GM18951 (cell line): ENCODE data around the gene CCNYL1.
"Not testable (repeated sequence)": the region's sequence is repeated elsewhere in the genome, so short reads cannot be mapped to it uniquely, and the experiment has no call there.

ENCODE experiments used
- POLR2A ChIP-seq: IDR thresholded peaks from 4 replicates; pipeline ENCODE4 v1.6.1; 2011; ENCODE audit warnings: mild to moderate bottlenecking; ENCODE audit not compliant: insufficient read length, insufficient read depth; ENCODE audit errors: extremely low read depth
- in situ Hi-C: fragments of 300-500 bp; cut with MboI; formaldehyde crosslinking; loops from one replicate; pipeline ENCODE4 v1.12.0; 2022; ENCODE audit warnings: low sequenced_read_pairs, mixed read lengths, inconsistent platforms; ENCODE audit not compliant: unreplicated experiment

The CCNYL1 gene

DNA sequence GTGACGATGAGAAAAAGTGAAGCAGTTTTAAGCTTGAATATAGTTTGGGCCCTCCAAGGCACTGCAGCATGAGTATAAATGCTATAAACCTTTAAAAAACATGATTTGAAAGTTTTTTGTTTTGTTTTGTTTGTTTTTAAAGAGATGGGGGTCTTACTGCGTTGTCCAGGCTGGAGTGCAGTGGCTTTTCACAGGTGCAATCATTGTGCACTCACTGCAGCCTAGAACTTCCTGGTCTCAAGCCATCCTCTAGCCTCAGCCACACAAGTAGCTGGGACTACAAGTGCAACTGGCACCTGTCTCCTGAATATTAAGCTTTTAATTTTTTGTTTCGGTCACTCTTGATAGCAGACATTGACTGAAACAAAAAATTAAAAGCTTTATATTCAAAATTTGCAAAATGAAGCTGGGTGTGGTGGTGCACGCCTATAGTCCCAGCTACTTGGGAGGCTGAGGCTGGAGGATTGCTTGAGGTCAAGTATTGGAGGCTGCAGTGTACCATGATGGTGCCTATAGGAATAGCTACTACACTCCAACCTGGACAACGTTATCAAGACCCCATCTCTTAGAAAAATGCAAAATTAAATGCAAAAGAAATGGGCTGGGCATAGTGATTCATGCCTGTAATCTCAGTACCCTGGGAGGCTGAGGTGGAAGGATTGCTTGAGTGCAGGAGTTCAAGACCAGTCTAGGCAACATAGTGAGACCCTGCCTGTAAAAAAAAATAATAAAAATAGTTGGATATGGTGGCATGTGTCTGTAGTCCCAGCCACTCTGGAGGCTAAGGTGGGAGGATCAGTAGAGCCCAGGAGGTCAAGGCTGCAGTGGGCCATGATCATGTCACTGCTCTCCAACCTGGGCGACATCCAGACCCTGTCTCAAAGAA is 43.3 kb downstream of the CCNYL1 start:
- no peak for TF ChIP-seq POLR2A
- in situ Hi-C loops: no loop called here

- in situ Hi-C loops: no loop called here
- TF ChIP-seq POLR2A: no peak
Measured at GRCh38 chr2:207758025-207758424, 46.6 kb downstream of the CCNYL1 start.

- TF ChIP-seq POLR2A: no peak
- in situ Hi-C loops: no loop called here
Measured at GRCh38 chr2:207759890-207760289, 48.5 kb downstream of the CCNYL1 start.

DNA sequence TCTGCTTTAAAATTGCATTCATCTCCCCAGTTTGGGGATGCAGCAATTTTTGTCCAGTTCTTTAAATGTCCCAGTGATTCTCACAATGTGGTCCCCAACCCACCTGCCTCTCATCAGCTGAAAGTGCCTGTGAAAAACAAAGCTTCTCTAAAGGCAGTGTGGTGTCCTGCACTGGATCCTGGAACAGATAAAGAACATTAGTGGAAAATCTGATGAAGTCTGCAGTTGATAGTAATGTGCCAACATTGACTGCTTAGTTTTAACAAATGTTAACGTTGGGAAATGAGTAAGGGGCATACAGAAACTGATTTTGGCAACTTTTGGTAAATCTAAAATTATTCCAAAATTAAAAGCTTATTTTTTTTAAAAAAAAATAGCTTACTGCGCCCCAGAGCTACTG is 49.0 kb downstream of the CCNYL1 start:
- no peak for TF ChIP-seq POLR2A
- in situ Hi-C loops: no loop called here

- in situ Hi-C loops: not testable (repeated sequence)
Measured at GRCh38 chr2:207761426-207761825, 50.0 kb downstream of the CCNYL1 start.

- in situ Hi-C loops: no loop called here
- no peak for TF ChIP-seq POLR2A
Measured at GRCh38 chr2:207762146-207762545, 50.7 kb downstream of the CCNYL1 start.

GRCh38 chr2:207763303-207763917 is 52.0 kb downstream of the CCNYL1 start:
- in situ Hi-C loops: no loop called here
- TF ChIP-seq POLR2A: no peak

GRCh38 chr2:207764096-207764630 is 52.7 kb downstream of the CCNYL1 start:
- TF ChIP-seq POLR2A: no peak
- in situ Hi-C loops: no loop called here

- no peak for TF ChIP-seq POLR2A
- in situ Hi-C loops: no loop called here
Measured at GRCh38 chr2:207765547-207765946, 54.1 kb downstream of the CCNYL1 start.

GRCh38 chr2:207766041-207766551 is 54.7 kb downstream of the CCNYL1 start:
- TF ChIP-seq POLR2A: no peak
- in situ Hi-C loops: no loop called here

GRCh38 chr2:207766697-207767460 is 55.4 kb downstream of the CCNYL1 start:
- TF ChIP-seq POLR2A: no peak
- in situ Hi-C loops: no loop called here

GRCh38 chr2:207767461-207768167 is 56.2 kb downstream of the CCNYL1 start:
- in situ Hi-C loops: no loop called here
- TF ChIP-seq POLR2A: no peak

DNA sequence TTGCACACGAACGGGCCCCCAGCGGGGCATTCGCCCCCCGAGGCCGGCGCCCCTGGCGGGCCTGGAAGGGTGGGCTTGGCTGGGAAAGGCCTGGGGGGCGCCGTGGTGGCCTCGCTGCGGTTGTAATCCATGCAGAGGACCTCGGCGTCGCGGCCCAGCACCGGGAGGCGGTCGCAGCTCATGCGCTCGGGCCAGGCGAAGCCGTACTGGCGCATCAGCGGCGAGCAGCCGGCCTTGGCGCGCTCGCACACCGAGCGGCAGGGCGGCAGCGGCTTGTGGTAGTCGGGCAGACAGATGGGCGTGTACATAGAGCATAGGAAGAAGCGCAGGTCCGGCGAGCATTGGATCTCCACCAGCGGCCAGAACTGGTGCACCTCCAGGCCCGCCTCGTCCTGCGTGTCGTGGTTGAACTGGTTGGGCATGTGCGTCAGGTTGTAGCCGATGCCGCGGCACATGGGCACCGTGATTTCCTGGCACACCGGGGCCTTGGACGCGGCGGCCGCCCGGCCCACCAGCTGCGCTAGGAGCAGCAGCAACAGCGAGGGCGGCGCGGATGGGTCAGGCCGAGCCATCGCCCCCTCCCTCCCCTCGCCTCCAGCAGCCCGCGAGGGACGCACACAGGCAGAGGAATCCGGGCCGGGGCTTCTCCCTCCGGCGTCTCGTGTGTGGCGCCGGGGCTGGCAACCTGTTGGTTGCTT is 56.9 kb downstream of the CCNYL1 start:
- in situ Hi-C loops: no loop called here
- no peak for TF ChIP-seq POLR2A
